Activated naive CD8-positive, alpha-beta T cell treated with anti-CD3 and anti-CD28 coated beads, Interleukin-2, amount 50 U/mL, for 16 hours (primary cell): Measurements from ENCODE around the gene LHX3.

ENCODE experiments used
- DNase-seq: peaks from one replicate; pipeline ENCODE4 v3.0.0-alpha.2; 2020; ENCODE audit warnings: low read depth, low spot score

Gene LHX3

DNA sequence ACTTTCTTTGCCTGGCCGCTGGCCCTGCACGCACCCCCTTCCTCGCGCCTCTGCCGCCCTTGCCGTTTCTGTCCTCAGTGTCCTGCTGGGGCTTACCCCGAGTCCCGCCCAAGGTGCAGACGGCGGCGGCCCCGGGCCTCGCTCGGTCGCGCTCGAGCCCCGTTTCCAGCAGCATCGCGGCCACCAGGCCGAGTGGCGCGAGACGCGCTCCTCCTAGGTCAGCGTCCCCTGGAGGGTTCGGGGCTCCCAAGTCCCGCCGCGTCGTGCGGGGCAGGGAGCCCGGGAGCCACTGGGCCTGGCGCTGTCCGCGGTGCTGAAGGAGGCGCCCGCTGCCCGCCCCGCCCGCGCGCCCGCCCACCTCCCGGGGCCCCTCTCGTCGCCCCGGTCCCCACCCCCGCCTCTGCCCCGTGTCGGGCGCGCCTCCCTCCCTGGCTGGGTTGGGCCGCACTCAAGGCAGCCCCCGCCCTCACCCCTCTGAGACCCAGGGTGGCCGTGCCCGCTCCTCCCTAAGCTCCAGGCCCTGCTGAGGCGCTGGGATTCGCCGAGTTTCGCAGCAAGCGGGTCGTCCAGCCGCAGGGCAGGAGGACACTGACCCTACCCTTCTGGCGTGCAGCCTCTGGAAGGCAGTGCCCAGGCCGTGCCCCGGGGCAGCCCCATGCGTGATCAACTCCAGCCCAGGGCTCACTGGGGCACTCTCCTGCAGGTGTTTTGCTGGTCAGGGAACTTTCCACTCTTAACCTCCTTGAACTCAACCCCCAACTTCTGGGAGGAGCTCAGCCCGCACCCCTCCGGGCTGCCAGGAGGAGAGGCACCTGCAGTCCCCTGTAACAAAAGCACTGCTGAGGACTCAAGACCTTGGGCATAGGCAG is at the start of gene LHX3:
TSS of gene LHX3 (minus strand) at position 291 of the 869 bp plus-strand sequence. CDS start at position 175, 116 bp downstream.
- DNase-seq = no peak

DNA sequence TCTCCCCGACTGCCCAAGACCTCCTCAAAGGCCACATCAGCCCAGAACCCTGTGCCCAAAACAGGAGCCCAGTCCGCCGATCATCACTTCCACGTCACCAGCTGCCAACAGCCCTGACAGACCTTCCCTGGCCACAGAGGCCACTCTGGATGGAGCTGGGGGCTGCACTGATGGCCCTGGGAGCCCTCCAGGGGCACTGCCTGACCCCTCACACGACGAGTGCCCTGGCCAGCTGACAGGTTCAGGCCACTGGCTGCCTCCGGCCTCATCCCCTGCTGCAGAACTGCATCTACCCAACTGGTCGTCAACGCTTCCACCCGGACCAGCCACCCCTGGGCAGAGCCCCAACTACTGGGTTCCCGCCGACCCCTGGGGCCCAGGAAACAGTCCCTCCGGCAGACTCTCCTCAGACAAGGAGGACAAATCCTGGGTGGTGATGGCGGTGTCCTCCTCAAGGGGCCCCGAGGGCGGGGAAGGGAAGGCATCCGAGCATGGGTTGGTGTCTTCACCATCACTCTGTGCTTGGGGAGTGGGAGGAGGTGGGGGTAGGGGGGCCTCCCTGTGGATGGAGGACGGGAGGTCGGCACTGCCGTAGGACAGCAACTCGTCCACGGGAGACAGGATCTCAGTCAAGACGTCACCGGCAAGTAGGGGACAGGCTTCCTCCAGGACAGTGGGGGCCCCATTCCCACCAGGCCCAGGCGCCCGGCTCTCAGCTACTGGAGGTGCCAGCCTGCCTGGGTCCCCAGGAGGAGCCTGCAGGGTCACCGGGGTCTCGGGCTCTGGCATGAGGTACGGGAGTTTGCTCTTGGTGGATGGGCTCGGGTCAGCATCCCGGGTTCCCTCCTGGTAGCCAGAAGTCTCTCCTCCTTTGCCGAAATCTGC is 48.6 kb upstream of the LHX3 start:
- no peak for DNase-seq

DNA sequence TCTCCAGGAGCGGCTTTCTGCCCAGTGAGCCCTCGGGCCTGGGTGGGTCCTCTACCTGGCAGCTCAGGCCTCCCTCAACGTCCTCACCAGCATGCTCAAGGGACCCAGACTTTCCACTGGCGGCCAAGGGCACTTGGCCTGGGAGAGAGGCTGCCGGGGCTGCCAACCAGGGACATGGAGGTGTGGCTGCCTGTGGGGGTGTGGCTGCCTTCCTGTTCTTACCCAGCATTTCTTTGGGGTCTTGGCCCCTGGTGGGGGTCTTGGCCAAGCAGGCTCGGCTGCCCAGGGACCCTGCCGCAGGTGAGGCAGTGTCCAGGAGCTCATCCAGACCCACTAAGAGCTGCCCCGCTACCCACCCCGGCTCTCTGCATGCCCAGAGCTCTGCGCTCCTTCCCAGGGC is 47.9 kb upstream of the LHX3 start:
- DNase-seq = no peak

- DNase-seq = no peak
Observed at GRCh38 chr9:136252281-136252680, 47.4 kb upstream of the LHX3 start.

DNA sequence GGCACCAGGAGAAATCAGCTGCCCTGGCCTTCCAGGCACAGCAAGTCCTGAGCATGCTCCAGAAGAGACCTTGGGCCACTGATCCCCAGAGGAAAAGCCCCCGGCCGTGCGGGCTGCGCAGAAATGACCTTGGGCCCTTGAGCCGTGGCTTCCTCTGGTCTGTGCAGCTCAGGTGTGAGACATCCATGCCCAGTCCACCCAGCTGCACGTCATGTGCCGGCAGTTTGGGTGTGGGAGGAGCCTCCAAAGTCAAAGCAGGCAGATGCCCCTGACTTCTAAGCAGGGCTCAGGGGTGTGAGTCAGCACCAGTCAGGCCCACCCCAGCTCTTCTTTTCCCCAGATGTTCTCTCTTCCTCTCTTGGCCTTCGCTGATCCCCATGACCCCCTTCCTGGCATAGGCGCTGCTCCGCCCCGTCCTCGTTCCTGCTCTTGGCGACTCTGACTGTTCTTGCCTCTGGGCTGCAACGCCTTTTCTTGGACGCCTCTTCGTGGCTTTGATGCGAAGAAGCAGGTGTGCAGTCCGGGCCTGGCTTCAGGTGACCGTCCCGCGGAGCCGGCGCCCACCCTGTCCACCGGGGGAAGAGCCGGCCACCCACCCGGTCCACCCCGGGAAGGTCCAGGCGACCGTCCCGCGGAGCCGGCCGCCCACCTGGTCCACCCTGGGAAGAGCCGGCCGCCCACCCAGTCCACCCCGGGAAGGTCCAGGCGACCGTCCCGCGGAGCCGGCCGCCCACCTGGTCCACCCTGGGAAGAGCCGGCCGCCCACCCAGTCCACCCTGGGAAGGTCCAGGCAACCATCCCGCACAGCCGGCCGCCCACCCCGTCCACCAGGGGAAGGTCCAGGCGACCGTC is 46.6 kb upstream of the LHX3 start:
- DNase-seq = no peak

- DNase-seq = no peak
Observed at GRCh38 chr9:136250676-136251075, 45.7 kb upstream of the LHX3 start.

GRCh38 chr9:136249877-136250559 is 45.1 kb upstream of the LHX3 start:
- DNase-seq = no peak

- DNase-seq = no peak
Observed at GRCh38 chr9:136248951-136249876, 44.3 kb upstream of the LHX3 start.

DNA sequence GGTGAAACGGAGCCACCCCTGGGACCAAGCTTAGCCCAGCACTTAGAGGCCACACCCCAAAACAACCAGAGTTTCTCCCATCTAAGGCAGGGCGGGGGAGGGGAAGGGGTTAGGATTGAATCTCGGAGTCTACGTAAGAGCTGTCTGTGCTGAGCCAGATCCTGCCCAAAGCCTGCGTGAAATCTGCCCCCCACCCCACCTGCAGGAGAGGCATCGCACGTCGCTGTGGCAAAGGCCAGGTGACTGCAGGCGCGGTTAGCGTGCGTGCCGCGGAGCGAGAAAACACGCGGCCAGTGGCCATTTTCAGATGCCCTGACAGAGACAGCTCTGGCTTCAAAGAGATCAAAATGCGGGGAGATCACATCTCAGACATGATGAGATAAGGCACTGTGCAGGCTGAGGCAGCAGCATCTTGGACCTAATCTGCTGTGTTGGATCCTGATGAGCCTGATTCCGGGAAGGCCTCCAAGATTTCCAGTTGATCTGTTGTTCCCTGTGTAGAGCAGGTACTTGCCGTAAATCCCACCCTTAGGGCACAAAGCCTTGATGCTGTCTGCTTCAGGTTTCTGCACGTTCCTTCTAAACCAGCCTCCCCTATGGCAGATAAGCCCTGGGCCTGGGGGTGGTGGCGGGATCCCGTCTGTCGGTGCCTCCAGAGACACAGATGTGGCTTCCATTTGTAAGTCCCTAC is 43.2 kb upstream of the LHX3 start:
- DNase-seq = no peak

- no peak for DNase-seq
Observed at GRCh38 chr9:136247551-136247916, 42.6 kb upstream of the LHX3 start.

DNA sequence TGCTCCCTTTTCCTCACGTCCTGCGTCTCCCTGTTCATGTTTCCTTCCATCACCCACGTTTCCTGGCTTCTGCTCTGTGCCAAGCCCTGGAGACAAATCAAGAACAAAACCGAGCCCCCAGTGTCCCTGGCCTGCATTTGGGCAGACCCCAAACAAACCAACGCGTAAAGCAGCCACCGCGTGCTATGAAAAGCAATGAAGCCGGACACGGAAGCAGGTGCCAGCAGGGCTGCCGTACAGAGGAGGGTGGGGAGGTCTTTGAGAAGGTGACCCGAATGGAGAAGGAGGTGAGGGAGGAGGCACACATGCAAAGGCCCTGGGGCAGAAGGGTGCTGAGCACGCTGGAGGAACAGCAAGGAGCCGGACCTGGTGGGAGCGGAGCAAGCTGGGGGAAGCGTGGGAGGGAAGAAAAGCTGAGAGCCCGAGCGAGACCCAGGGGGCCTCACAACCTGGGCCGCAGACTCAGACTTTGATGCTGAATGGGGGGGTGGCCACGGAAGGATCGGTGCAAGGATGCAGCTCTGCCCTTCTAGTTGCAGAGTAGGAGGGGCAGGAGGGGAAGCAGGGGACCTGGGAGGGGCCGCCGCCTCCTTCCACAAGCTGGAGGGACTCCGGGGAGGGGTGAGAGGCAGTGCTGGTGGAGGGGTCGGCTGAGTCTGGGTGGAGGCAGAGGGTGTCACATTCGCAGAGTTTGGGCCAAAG is 42.1 kb upstream of the LHX3 start:
- DNase-seq = no peak

GRCh38 chr9:136245219-136246150 is 40.6 kb upstream of the LHX3 start, which contains the start of gene QSOX2:
Gene QSOX2 (minus strand): TSS chr9:136245812. CDS start chr9:136245803, 9 bp downstream.
- peak; percentile 54 for DNase-seq

GRCh38 chr9:136244969-136245218 is 40.0 kb upstream of the LHX3 start:
- DNase-seq = no peak

DNA sequence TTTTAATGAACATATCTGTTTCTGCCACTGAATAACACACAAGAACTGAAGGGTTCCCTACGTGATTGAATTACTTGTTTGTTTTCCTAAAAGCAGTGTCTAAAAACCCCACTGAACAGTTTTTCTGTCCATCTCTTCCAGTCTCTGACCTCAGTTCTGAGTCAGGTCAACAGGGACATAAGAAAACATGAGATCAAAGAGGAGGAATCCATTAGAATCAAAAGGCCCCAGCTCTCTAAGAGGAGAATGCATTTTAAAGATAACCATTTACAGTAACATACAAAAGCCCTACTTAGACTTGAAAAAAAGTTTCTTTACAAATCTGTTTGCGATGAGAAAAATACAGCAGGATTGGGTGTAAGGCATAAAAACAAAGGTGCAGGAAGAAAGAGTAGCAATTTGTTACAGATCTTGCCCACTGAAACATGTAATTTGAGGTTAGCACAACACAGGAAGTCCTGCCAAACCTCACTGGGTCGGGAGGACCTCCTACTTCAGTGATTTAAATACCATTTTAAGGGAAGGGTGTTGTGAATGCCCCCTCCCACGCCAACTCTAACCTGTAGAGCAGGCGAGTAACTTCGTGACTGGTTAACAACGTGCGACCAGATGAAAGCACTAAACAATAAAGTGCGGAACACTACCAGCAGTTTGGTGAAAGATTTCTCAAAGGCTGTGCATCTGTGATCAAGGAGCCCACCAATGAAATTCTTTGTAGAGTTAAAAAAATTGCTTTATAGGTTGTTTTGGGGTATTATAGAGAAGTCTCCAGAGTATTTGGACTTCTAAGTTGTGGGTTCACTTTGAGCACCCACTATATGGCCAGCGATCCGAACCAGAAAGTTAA is 39.4 kb upstream of the LHX3 start:
- DNase-seq = peak; percentile 39

- no peak for DNase-seq
Observed at GRCh38 chr9:136243631-136244030, 38.7 kb upstream of the LHX3 start.

DNA sequence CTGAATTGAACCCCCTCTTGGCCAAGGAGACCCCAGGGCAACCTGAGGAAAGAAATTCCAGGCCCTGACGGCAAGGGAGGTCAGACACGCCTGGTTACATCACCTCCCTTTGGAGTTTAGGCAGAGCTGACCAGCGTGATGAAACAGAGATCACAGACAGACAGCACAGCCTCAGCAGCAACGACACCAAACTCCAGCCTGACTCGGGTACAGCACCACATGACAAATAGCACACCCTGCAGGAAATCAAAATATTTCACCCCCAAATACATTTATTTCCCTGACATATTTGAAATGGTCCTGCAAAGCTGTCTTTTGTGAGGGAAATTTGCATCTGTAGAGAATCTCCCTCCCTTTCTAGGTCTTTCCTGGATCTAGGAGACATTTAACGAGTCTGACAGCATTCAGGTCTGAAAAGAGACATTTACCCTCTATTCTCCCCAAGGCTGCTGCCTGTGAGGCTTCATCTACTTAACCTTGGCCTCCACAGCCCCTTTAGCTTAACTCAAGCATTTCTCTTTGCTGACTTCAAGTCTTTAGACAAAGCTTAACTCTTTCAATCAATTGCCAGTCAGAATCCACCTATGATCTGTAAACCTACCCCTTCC is 38.1 kb upstream of the LHX3 start:
- no peak for DNase-seq

GRCh38 chr9:136242248-136242647 is 37.3 kb upstream of the LHX3 start:
- DNase-seq = no peak
